ENCODE data around the gene MSI2. TPM values are rescaled to one million over a fixed set of nuclear protein-coding genes. Genes with fewer than 3 reads are reported as not detected.

The MSI2 gene
- total and polyA plus RNA-seq, 2 donors (not counting 1 experiment from before 2014, with no cell fraction given): 16.1 to 196 TPM

GRCh38 chr17:57559226-57559625 lies 302.9 kb downstream of the MSI2 start:
- Mint-ChIP-seq H3K4me1 (peaks cover 60% of the 10 kb centered on the region), H3K27me3 (no peaks in the 10 kb centered on the region), H3K4me3 (no peak overlapping the region), H3K9me3 (ENCODE audit: insufficient read depth) (no peaks in the 10 kb centered on the region), H3K27ac (peak overlapping the region; percentile 1)
- ATAC-seq (ENCODE audit: low read depth) (no peak), DNase-seq (no peak)
- no peaks in the 10 kb centered on the region for H3K27me3 ChIP-seq (replicated peaks in 1 of 4; ENCODE audit: control extremely low read depth in 1 of 4, control insufficient read depth in 3 of 4, insufficient read depth in 4 of 4, low read length in 3 of 4)
- no peak overlapping the region for H3K4me2 ChIP-seq (replicated peaks; ENCODE audit: low read depth, low read length, poor library complexity, severe bottlenecking)
- WGBS (ENCODE audit: insufficient coverage): 100% methylated on average over 1 of the region's 7 CpGs
- no peak overlapping the region for H3K27ac ChIP-seq (ENCODE audit: low read length in 2 of 2)
- no peak for TF ChIP-seq EZH2 (IDR thresholded peaks at IDR 0.05; ENCODE audit: borderline replicate concordance, insufficient read depth, low read depth, low read length, poor library complexity, severe bottlenecking)
- no peak for TF ChIP-seq CTCF (IDR thresholded peaks at IDR 0.05)
- ChIA-PET POLR2A (no interaction called here), CTCF (interaction anchor here (0.6 kb wide), 1 partner anchor 316 kb away, joined by 3 read pairs; no protein-coding TSS in a partner anchor)
- no peaks in the 10 kb centered on the region for H3K9me3 ChIP-seq (ENCODE audit: control extremely low read depth in 1 of 3, control insufficient read depth in 2 of 3, insufficient read depth in 1 of 3, low read length in 2 of 3)
- H3K9ac ChIP-seq (ENCODE audit: low read length): no peak overlapping the region
- H3K36me3 ChIP-seq (replicated peaks in 1 of 2; ENCODE audit: control extremely low read depth in 1 of 2, control insufficient read depth in 1 of 2, extremely low read depth in 1 of 2, insufficient read depth in 2 of 2, low read length in 1 of 2): no peaks in the 10 kb centered on the region
- H3K79me2 ChIP-seq (ENCODE audit: control insufficient read depth, insufficient read depth, low read length): peaks cover 26% of the 10 kb centered on the region
- H3K4me1 ChIP-seq (ENCODE audit: control insufficient read depth in 2 of 2, insufficient read depth in 2 of 2, low read length in 2 of 2): peaks cover 41 to 48% of the 10 kb centered on the region in 2 donors
- H4K20me1 ChIP-seq (ENCODE audit: control insufficient read depth, insufficient read depth, low read length, poor library complexity, severe bottlenecking): no peaks in the 10 kb centered on the region
- no peak overlapping the region for H3K4me3 ChIP-seq (ENCODE audit: control extremely low read depth in 1 of 5, extremely low read depth in 1 of 5, insufficient read depth in 1 of 5, low read depth in 2 of 5, low read length in 4 of 5)
- intact Hi-C loops (cut with micrococcal nuclease): no loop called here
- H2AFZ ChIP-seq (ENCODE audit: insufficient read depth, low read depth, low read length, poor library complexity, severe bottlenecking): no peak overlapping the region

GRCh38 chr17:57559634-57560318 lies 303.5 kb downstream of the MSI2 start:
- peaks cover 55% of the 10 kb centered on the region for H3K4me1 Mint-ChIP-seq
- Histone ChIP-seq H3K4me2 (replicated peaks; ENCODE audit: low read depth, low read length, poor library complexity, severe bottlenecking) (no peak overlapping the region), H3K9ac (ENCODE audit: low read length) (no peak overlapping the region), H3K4me1 (ENCODE audit: control insufficient read depth in 2 of 2, insufficient read depth in 2 of 2, low read length in 2 of 2) (peaks cover 35 to 43% of the 10 kb centered on the region in 2 donors), H3K27me3 (replicated peaks in 1 of 4; ENCODE audit: control extremely low read depth in 1 of 4, control insufficient read depth in 3 of 4, insufficient read depth in 4 of 4, low read length in 3 of 4) (no peaks in the 10 kb centered on the region), H3K9me3 (ENCODE audit: control extremely low read depth in 1 of 3, control insufficient read depth in 2 of 3, insufficient read depth in 1 of 3, low read length in 2 of 3) (no peaks in the 10 kb centered on the region), H3K79me2 (ENCODE audit: control insufficient read depth, insufficient read depth, low read length) (peaks cover 20% of the 10 kb centered on the region), H3K36me3 (replicated peaks in 1 of 2; ENCODE audit: control extremely low read depth in 1 of 2, control insufficient read depth in 1 of 2, extremely low read depth in 1 of 2, insufficient read depth in 2 of 2, low read length in 1 of 2) (no peaks in the 10 kb centered on the region), H4K20me1 (ENCODE audit: control insufficient read depth, insufficient read depth, low read length, poor library complexity, severe bottlenecking) (no peaks in the 10 kb centered on the region), H3K27ac (ENCODE audit: low read length in 2 of 2) (no peak overlapping the region), H2AFZ (ENCODE audit: insufficient read depth, low read depth, low read length, poor library complexity, severe bottlenecking) (no peak overlapping the region), H3K4me3 (ENCODE audit: control extremely low read depth in 1 of 5, extremely low read depth in 1 of 5, insufficient read depth in 1 of 5, low read depth in 2 of 5, low read length in 4 of 5) (no peak overlapping the region)
- ATAC-seq (ENCODE audit: low read depth): no peak
- intact Hi-C loops (cut with micrococcal nuclease): no loop called here
- DNase-seq: no peak
- H3K27ac Mint-ChIP-seq: no peak overlapping the region
- WGBS (ENCODE audit: insufficient coverage): 90% methylated on average over 10 of the region's 14 CpGs
- CTCF ChIA-PET: interaction anchor here (0.6 to 1.1 kb wide), 3 partner anchors 38 to 316 kb away, joined by 3 to 5 read pairs (median 4); no protein-coding TSS in a partner anchor
- POLR2A ChIA-PET: interaction anchor here (0.5 kb wide), 1 partner anchor 302 kb away, joined by 4 read pairs; no protein-coding TSS in a partner anchor
- H3K27me3 Mint-ChIP-seq: no peaks in the 10 kb centered on the region
- TF ChIP-seq EZH2 (IDR thresholded peaks at IDR 0.05; ENCODE audit: borderline replicate concordance, insufficient read depth, low read depth, low read length, poor library complexity, severe bottlenecking): no peak
- no peak for TF ChIP-seq CTCF (IDR thresholded peaks at IDR 0.05)
- no peak overlapping the region for H3K4me3 Mint-ChIP-seq
- no peaks in the 10 kb centered on the region for H3K9me3 Mint-ChIP-seq (ENCODE audit: insufficient read depth)

Measured in B cell (primary cell).